Activated CD4-positive, alpha-beta memory T cell treated with anti-CD3 and anti-CD28 coated beads for 36 hours (primary cell): ENCODE results near the gene BLVRB. TPM values are rescaled to one million over a fixed set of nuclear protein-coding genes. Genes with fewer than 3 reads are reported as not detected.

Source experiments
- CTCF ChIA-PET: fragments of 350-600 bp; sonication (Branson Sonifier 250); formaldehyde crosslinking; loops from one replicate; lab custom pipeline; 2021; ENCODE audit warnings: antibody characterized with exemption, inconsistent platforms; lab: Charles Lee
- POLR2A ChIA-PET: fragments of 350-600 bp; sonication (Branson Sonifier 250); formaldehyde crosslinking; loops from one replicate; lab custom pipeline; 2021; ENCODE audit warnings: antibody characterized with exemption; lab: Charles Lee
- DNase-seq: peaks from one replicate; pipeline ENCODE4 v3.0.0-alpha.2; 2020
- H3K27ac Mint-ChIP-seq: one replicate; pipeline ENCODE4 v1.8.0; 2021; ENCODE audit warnings: mixed read lengths
- H3K27me3 Mint-ChIP-seq: one replicate; pipeline ENCODE4 v1.8.0; 2021; ENCODE audit warnings: mixed read lengths
- H3K36me3 Mint-ChIP-seq: one replicate; pipeline ENCODE4 v1.8.0; 2021; ENCODE audit warnings: mixed read lengths
- H3K4me1 Mint-ChIP-seq: one replicate; pipeline ENCODE4 v1.8.0; 2021; ENCODE audit warnings: low read depth, mixed read lengths
- H3K4me3 Mint-ChIP-seq: one replicate; pipeline ENCODE4 v1.8.0; 2021; ENCODE audit warnings: mild to moderate bottlenecking, mixed read lengths
- H3K9me3 Mint-ChIP-seq: one replicate; pipeline ENCODE4 v1.8.0; 2021; ENCODE audit warnings: mixed read lengths
- intact Hi-C: fragments of 100-400 bp; cut with micrococcal nuclease; formaldehyde crosslinking; loops from one replicate; pipeline ENCODE4 v1.15.1; 2023
- total RNA-seq, 2 experiments: library from RNA; stranded (reverse); gene quantifications; one replicate each; pipeline ENCODE4 v1.2.3, GENCODE V29; 2021

BLVRB gene
- total RNA-seq, 2 experiments from 2014 or later = 34.6 to 37.6 TPM

DNA sequence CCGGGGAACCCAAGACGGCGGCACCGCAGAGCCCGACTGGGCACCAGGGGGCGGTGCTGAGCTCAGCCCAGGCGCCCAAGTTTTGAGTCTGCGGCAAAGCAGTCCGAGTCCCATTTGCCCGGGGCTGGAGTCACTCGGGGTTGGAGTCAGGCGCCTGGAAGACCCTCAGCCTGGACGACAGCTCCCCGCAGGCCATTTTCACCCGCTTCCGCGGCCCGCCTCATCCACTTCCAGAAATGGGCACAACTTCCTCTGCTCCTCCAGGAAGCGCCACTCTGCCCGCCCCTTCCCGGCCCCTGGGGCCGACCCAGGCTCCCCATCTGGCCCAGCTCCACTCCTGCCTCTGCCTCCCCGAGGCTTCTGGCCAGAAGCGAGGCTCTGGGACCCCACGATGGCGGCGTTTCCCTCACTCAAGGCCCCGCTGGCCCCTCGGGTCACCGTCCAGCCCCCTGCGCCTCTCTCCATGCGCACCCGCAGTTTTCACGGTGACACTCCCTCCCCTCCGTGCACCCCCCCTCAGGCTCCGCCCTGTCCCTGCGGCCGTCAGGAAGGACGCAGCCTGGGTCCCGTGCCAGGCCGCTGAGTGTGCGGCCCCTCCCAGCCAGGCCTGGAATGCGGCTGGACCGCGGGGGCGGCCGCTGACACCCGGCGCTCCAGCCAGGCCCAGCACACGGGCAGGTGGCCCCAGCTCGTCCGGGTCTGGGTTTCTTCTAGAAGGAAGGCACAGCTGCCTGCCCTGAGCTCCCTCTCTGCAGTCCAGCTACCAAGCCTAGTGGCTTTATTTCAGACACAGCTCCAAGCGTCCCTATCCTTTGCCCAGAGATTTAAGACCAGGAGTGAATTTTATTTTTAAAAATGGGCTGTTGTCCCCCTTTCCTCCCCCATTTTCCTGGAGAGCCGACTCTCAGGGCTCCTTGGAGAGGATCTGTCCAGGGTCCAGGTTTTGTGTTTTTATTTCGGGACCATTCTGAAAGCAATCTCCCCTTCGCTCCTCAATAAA is 44.5 kb downstream of the BLVRB start:
- Mint-ChIP-seq H3K27ac (peak overlapping the region; percentile 93), H3K36me3 (peaks cover 11% of the 10 kb centered on the region), H3K27me3 (no peaks in the 10 kb centered on the region), H3K9me3 (no peaks in the 10 kb centered on the region), H3K4me3 (peak overlapping the region; percentile 77), H3K4me1 (peaks cover 21% of the 10 kb centered on the region)
- DNase-seq = peak; percentile 84
- POLR2A ChIA-PET = interaction anchor here (0.7 to 1.4 kb wide), 8 partner anchors 9 to 73 kb away, joined by 3 to 5 read pairs (median 4); partner anchors contain the start of genes BLVRB, C19orf47, PLD3 and SPTBN4
- intact Hi-C loops = loop anchor here (1.0 kb wide), 1 partner anchor 22 kb away; no protein-coding TSS in a partner anchor
- CTCF ChIA-PET = interaction anchor here (0.7 to 2.1 kb wide), 28 partner anchors 8 to 213 kb away, joined by 3 to 28 read pairs (median 5); partner anchors contain the start of genes AKT2, BLVRB, C19orf47 and PLD3

DNA sequence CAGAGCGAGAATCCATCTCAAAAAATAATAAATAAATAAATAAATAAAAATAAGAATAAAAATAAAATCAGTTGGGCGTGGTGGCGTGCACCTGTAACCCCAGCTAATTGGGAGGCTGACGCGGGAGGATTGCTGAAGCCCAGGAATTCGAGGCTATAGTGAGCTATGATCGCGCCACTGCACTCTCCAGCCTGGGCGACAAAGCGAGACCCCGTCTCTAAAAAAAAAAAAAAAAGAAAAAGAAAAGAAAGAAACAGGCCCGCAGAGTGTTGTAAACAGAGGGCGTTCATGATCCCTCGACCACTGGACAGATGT is 45.1 kb downstream of the BLVRB start:
- peak overlapping the region; percentile 93 for H3K27ac Mint-ChIP-seq

DNA sequence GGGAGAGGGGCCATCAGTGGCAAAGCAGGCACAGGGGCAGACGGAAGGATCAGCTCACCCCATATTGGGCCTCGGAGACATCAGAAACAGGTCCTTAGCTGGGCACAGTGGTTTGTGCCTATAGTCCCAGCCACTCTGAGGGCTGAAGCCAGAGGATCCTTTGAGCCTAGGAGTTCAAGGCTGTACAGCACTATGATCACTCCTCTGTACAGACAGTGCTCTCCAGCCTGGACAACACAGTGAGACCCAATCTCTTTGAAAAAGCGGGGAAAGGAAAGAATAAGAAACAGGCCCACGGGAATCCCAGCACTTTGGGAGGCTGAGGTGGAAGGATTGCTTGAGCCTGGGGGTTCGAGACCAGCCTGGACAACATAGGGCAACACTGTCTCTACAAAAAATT is 45.8 kb downstream of the BLVRB start:
- Mint-ChIP-seq H3K4me1 (peaks cover 21% of the 10 kb centered on the region), H3K27ac (no peak overlapping the region), H3K4me3 (peak overlapping the region; percentile 55), H3K36me3 (peaks cover 8% of the 10 kb centered on the region), H3K9me3 (no peaks in the 10 kb centered on the region), H3K27me3 (no peaks in the 10 kb centered on the region)
- intact Hi-C loops = no loop called here
- DNase-seq = no peak
- ChIA-PET POLR2A (interaction anchor here (0.6 to 1.4 kb wide), 3 partner anchors 17 to 43 kb away, joined by 3 to 5 read pairs (median 4); no protein-coding TSS in a partner anchor), CTCF (interaction anchor here (0.7 to 2.1 kb wide), 15 partner anchors 8 to 215 kb away, joined by 3 to 28 read pairs (median 8); partner anchors contain the start of genes BLVRB, C19orf47, PLD3 and SERTAD3)

More for the DNA sequence above, 45.1 kb downstream of the BLVRB start:
- Mint-ChIP-seq H3K27me3 (no peaks in the 10 kb centered on the region), H3K9me3 (no peaks in the 10 kb centered on the region), H3K4me3 (peak overlapping the region; percentile 77), H3K36me3 (peaks cover 8% of the 10 kb centered on the region), H3K4me1 (peaks cover 21% of the 10 kb centered on the region)
- DNase-seq = no peak
- intact Hi-C loops = no loop called here
- ChIA-PET CTCF (interaction anchor here (0.7 to 2.1 kb wide), 28 partner anchors 9 to 214 kb away, joined by 3 to 28 read pairs (median 5); partner anchors contain the start of genes AKT2, BLVRB, C19orf47 and PLD3), POLR2A (interaction anchor here (0.7 to 1.4 kb wide), 8 partner anchors 9 to 72 kb away, joined by 3 to 5 read pairs (median 4); partner anchors contain the start of genes BLVRB, C19orf47, PLD3 and SPTBN4)

- Mint-ChIP-seq H3K9me3 (no peaks in the 10 kb centered on the region), H3K4me3 (no peak overlapping the region), H3K4me1 (peaks cover 20% of the 10 kb centered on the region), H3K27ac (no peak overlapping the region), H3K27me3 (no peaks in the 10 kb centered on the region), H3K36me3 (peaks cover 5% of the 10 kb centered on the region)
- CTCF ChIA-PET = no interaction called here
- intact Hi-C loops = no loop called here
- no peak for DNase-seq
- POLR2A ChIA-PET = interaction anchor here (0.6 kb wide), 1 partner anchor 24 kb away, joined by 3 read pairs; no protein-coding TSS in a partner anchor
These were observed 46.4 kb downstream of the BLVRB start for GRCh38 chr19:40419066-40419612.

DNA sequence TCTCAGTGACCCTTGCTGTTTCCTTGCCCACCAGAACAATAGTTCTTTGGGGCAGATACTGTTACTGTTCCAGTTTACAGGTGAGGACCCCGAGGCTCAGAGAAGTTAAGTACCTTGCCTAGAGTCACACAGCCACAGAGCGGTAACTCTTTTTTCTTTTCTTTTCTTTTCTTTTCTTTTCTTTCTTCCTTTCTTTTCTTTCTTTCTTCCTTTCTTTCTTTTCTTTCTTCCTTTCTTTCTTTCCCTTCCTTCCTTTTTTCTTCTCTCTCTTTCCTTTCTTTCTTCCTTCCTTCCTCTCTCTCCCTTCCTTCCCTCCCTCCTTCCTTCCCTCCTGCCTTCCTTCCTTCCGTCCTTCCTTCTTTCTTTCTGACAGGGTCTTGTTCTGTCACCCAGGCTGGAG is 47.5 kb downstream of the BLVRB start:
- Mint-ChIP-seq H3K9me3 (no peaks in the 10 kb centered on the region), H3K4me1 (peaks cover 18% of the 10 kb centered on the region), H3K27me3 (peaks cover 3% of the 10 kb centered on the region), H3K4me3 (no peak overlapping the region), H3K27ac (no peak overlapping the region), H3K36me3 (peaks cover 5% of the 10 kb centered on the region)
- intact Hi-C loops = no loop called here
- POLR2A ChIA-PET = no interaction called here
- CTCF ChIA-PET = no interaction called here
- no peak for DNase-seq

GRCh38 chr19:40417643-40417981 is 47.9 kb downstream of the BLVRB start:
- Mint-ChIP-seq H3K27me3 (peaks cover 3% of the 10 kb centered on the region), H3K36me3 (peaks cover 5% of the 10 kb centered on the region), H3K4me1 (peaks cover 17% of the 10 kb centered on the region), H3K9me3 (no peaks in the 10 kb centered on the region), H3K27ac (no peak overlapping the region), H3K4me3 (no peak overlapping the region)
- DNase-seq = no peak
- intact Hi-C loops = no loop called here
- CTCF ChIA-PET = interaction anchor here (0.6 to 1.3 kb wide), 2 partner anchors 82 to 217 kb away, joined by 3 read pairs; no protein-coding TSS in a partner anchor
- POLR2A ChIA-PET = no interaction called here

GRCh38 chr19:40416918-40417642 is 48.5 kb downstream of the BLVRB start:
- Mint-ChIP-seq H3K4me1 (peaks cover 11% of the 10 kb centered on the region), H3K27ac (peak overlapping the region; percentile 44), H3K4me3 (no peak overlapping the region), H3K9me3 (no peaks in the 10 kb centered on the region), H3K27me3 (peaks cover 3% of the 10 kb centered on the region), H3K36me3 (no peaks in the 10 kb centered on the region)
- POLR2A ChIA-PET = no interaction called here
- CTCF ChIA-PET = interaction anchor here (0.6 to 1.3 kb wide), 2 partner anchors 82 to 218 kb away, joined by 3 read pairs; no protein-coding TSS in a partner anchor
- peak; percentile 40 for DNase-seq
- intact Hi-C loops = no loop called here

DNA sequence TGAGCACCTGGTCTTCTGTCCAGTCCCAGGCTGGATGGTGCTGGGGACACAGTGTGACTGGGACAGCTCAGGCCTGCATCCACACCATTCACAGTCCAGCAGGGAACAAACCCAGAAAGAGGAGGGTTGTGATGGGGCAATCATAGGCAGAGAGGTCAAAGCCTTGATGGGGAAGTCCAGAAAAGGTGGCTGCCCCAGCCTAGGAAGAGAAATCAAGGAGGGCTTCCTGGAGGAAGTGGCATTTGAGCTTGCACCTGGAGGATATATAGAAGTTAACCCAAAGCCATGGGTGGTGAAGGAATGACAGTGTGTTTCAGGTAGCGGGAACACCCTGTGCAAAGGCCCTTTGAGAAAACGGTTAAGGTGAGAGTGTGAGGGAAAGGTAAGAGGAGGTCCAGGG is 49.8 kb downstream of the BLVRB start:
- CTCF ChIA-PET = interaction anchor here (0.6 kb wide), 1 partner anchor 41 kb away, joined by 3 read pairs; no protein-coding TSS in a partner anchor
- intact Hi-C loops = no loop called here
- POLR2A ChIA-PET = no interaction called here
- Mint-ChIP-seq H3K4me3 (no peak overlapping the region), H3K4me1 (peaks cover 8% of the 10 kb centered on the region), H3K27me3 (peaks cover 3% of the 10 kb centered on the region), H3K36me3 (no peaks in the 10 kb centered on the region), H3K27ac (no peak overlapping the region), H3K9me3 (no peaks in the 10 kb centered on the region)
- no peak for DNase-seq

- DNase-seq = no peak
- ChIA-PET CTCF (no interaction called here), POLR2A (no interaction called here)
- no peak overlapping the region for H3K27ac Mint-ChIP-seq
- no peaks in the 10 kb centered on the region for H3K36me3 Mint-ChIP-seq
- peaks cover 3% of the 10 kb centered on the region for H3K27me3 Mint-ChIP-seq
- intact Hi-C loops = no loop called here
- H3K4me1 Mint-ChIP-seq = peaks cover 6% of the 10 kb centered on the region
- no peaks in the 10 kb centered on the region for H3K9me3 Mint-ChIP-seq
- H3K4me3 Mint-ChIP-seq = no peak overlapping the region
These were observed 50.7 kb downstream of the BLVRB start for GRCh38 chr19:40414542-40415535.

DNA sequence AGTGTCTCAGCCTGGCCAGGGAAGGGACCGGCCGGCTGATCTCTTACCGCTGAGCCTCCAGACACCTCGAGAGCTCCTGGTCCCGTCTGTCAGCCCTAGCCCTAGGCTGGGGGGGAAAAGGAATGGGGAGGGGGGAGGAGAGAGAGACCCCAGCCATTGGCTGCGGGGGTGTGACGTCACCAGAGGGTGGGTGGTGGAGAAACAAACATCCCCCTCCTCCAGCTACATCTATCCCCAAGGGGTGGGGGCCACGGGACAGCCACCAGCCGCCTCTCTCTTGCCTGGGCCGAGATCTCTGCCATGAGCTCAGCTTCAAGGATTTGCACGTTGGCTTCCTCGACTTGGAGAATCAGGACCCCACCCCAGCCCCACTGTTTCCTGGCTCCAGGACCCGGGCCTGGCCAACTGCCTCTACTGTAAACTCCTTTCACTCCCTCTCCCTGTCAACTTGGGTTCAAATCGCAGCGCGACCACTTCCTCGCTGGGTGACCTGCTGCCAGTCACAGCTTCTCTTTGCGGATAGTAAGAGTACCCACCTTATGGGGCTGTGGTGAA is 52.2 kb downstream of the BLVRB start, which contains the start of gene PRX:
Gene PRX (minus strand): TSS at position 88 of the 555 bp plus-strand sequence. CDS start 5,446 bp downstream, outside the sequence.
- Mint-ChIP-seq H3K27ac (no peak within 1 kb of the TSS), H3K27me3 (peaks cover 3% of the 10 kb centered on the region), H3K4me3 (no peak within 1 kb of the TSS), H3K9me3 (no peaks in the 10 kb centered on the region), H3K4me1 (peaks cover 6% of the 10 kb centered on the region), H3K36me3 (no peaks in the 10 kb centered on the region)
- ChIA-PET POLR2A (interaction anchor here (1.4 kb wide), 1 partner anchor 9 kb away, joined by 3 read pairs; no protein-coding TSS in a partner anchor), CTCF (interaction anchor here (0.6 to 1.0 kb wide), 2 partner anchors 51 to 173 kb away, joined by 3 to 4 read pairs; no protein-coding TSS in a partner anchor)
- no peak for DNase-seq
- intact Hi-C loops = no loop called here
